ENCODE measurements around the gene RMC1.

- TF ChIP-seq BRF2 (CRISPR knock-in tag; IDR thresholded peaks at IDR 0.05) (no peak), TCF7 (IDR thresholded peaks at IDR 0.05; ENCODE audit: low read depth) (no peak), BCL3 (CRISPR knock-in tag; IDR thresholded peaks at IDR 0.05) (no peak), ZFX (CRISPR knock-in tag; IDR thresholded peaks at IDR 0.05; ENCODE audit: low read depth) (no peak), DNMT1 (CRISPR knock-in tag; IDR thresholded peaks at IDR 0.05) (no peak), STAT6 (CRISPR knock-in tag; IDR thresholded peaks at IDR 0.05; ENCODE audit: borderline replicate concordance) (no peak), CTCF (CRISPR knock-in tag; IDR thresholded peaks at IDR 0.05) (no peak), ELF4 (CRISPR knock-in tag; IDR thresholded peaks at IDR 0.05; ENCODE audit: borderline replicate concordance) (no peak), POLR2A (IDR thresholded peaks at IDR 0.05; ENCODE audit: insufficient read depth in 1 of 2, low read depth in 2 of 2, low read length in 2 of 2) (no peak), ZNF792 (CRISPR knock-in tag; IDR thresholded peaks at IDR 0.05) (no peak)
Measured at GRCh38 chr18:23578067-23578701, 74.9 kb downstream of the RMC1 start.

All from HepG2 (cell line).